Uterus (tissue), 2 donors: ENCODE measurements around the gene TP53BP1.

ENCODE experiments used
- POLR2A ChIP-seq, 2 donors: fragments of 450-650 bp; IDR thresholded peaks; one replicate each; pipeline ENCODE4 v1.6.1; 2016; ENCODE audit warnings: antibody characterized with exemption in 2 of 2, mild to moderate bottlenecking in 1 of 2, moderate library complexity in 1 of 2
- TF ChIP-seq, protein P1 (sequence below), 4 experiments: fragments of 200-600 bp in 2 of 4; fragments of 450-650 bp in 2 of 4; sonication (generic) in 2 of 4; IDR thresholded peaks; one replicate each; pipeline ENCODE4 v1.5.1; 2016 to 2019; ENCODE audit warnings: antibody characterized with exemption in 4 of 4, mild to moderate bottlenecking in 2 of 4, moderate library complexity in 1 of 4

DNA sequence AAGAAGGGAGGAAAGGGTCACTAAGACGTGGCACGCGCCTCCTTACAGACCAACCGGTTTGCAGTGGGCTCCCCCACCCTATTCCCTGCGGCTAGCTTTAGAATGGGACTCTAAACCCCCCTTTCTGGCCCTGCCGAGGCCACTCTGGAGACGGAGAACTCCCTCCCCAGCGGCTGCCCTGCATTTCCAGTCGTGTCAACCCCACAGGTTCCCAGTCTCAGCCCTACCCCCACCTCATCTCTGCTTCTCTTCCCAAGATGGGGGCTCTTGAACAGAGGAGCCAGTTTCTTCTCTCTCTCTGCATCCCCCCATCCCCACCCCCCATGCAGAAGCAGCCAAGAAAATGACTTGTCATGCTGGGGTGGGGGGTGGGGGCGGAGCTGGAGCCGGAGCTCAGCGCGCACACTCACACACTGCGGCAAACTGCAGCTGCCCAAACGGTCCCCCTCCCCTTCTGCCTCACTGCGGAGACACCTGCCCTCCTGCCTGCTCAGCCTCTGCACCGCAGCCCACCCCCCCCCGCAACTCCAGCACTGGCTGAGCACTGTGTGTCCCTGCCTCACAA lies 25.3 kb upstream of the TP53BP1 start:
- TF ChIP-seq, protein P1, sequence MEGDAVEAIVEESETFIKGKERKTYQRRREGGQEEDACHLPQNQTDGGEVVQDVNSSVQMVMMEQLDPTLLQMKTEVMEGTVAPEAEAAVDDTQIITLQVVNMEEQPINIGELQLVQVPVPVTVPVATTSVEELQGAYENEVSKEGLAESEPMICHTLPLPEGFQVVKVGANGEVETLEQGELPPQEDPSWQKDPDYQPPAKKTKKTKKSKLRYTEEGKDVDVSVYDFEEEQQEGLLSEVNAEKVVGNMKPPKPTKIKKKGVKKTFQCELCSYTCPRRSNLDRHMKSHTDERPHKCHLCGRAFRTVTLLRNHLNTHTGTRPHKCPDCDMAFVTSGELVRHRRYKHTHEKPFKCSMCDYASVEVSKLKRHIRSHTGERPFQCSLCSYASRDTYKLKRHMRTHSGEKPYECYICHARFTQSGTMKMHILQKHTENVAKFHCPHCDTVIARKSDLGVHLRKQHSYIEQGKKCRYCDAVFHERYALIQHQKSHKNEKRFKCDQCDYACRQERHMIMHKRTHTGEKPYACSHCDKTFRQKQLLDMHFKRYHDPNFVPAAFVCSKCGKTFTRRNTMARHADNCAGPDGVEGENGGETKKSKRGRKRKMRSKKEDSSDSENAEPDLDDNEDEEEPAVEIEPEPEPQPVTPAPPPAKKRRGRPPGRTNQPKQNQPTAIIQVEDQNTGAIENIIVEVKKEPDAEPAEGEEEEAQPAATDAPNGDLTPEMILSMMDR (IDR thresholded peaks at IDR 0.05), result no peak
- no peak for TF ChIP-seq POLR2A (IDR thresholded peaks at IDR 0.05)
